ENCODE measurements around the gene XPNPEP1. TPM values are rescaled to one million over a fixed set of nuclear protein-coding genes. Genes with fewer than 3 reads are reported as not detected.

Gene XPNPEP1
- total and polyA plus RNA-seq, 3 experiments from 2014 or later, result 29.7 to 56.1 (median 50.2) TPM

- POLR2A ChIA-PET, result interaction anchor here (0.6 kb wide), 1 partner anchor 293 kb away, joined by 7 read pairs; no protein-coding TSS in a partner anchor
- CTCF ChIA-PET, result interaction anchor here (0.9 kb wide), 1 partner anchor 31 kb away, joined by 4 read pairs; no protein-coding TSS in a partner anchor
These were observed 7.7 kb downstream of the XPNPEP1 start for GRCh38 chr10:109915566-109915965.

GRCh38 chr10:109914966-109915365 is 8.3 kb downstream of the XPNPEP1 start:
- Mint-ChIP-seq H3K36me3 (peaks cover 12 to 24% (median 17%) of the 10 kb centered on the region in 3 donors), H3K27me3 (no peaks in the 10 kb centered on the region), H3K27ac (peak overlapping the region; percentile 59 to 94 (median 82)), H3K4me1 (peaks cover 85 to 92% (median 89%) of the 10 kb centered on the region in 3 donors), H3K9me3 (no peaks in the 10 kb centered on the region), H3K4me3 (peak overlapping the region; percentile 0 to 80 (median 63))
- CTCF ChIA-PET, result interaction anchor here (0.9 kb wide), 1 partner anchor 31 kb away, joined by 4 read pairs; no protein-coding TSS in a partner anchor
- Histone ChIP-seq H3K27ac (ENCODE audit: low read depth, low read length) (peak overlapping the region; percentile 21), H3K36me3 (ENCODE audit: insufficient read depth, low read length) (no peaks in the 10 kb centered on the region), H3K27me3 (ENCODE audit: insufficient read depth, low read length, poor library complexity, severe bottlenecking) (no peaks in the 10 kb centered on the region), H3K9me3 (ENCODE audit: low read length) (no peaks in the 10 kb centered on the region), H3K4me3 (ENCODE audit: low read length) (peak overlapping the region; percentile 6), H3K4me1 (ENCODE audit: insufficient read depth, low read length) (peaks cover 81% of the 10 kb centered on the region)
- POLR2A ChIA-PET, result interaction anchor here (0.6 kb wide), 1 partner anchor 294 kb away, joined by 7 read pairs; no protein-coding TSS in a partner anchor
- peak in 4 of 5 donors; percentile 29 to 64 (median 58) for DNase-seq

More at GRCh38 chr10:109915566-109915965, 7.7 kb downstream of the XPNPEP1 start:
- Mint-ChIP-seq H3K27me3 (no peaks in the 10 kb centered on the region), H3K4me3 (peak overlapping the region in 6 of 7 donors; percentile 6 to 73 (median 58)), H3K9me3 (no peaks in the 10 kb centered on the region), H3K36me3 (peaks cover 12 to 22% (median 17%) of the 10 kb centered on the region in 3 donors), H3K27ac (peak overlapping the region; percentile 58 to 94 (median 78)), H3K4me1 (peaks cover 85 to 92% (median 89%) of the 10 kb centered on the region in 3 donors)
- DNase-seq, result no peak
- Histone ChIP-seq H3K27me3 (ENCODE audit: insufficient read depth, low read length, poor library complexity, severe bottlenecking) (no peaks in the 10 kb centered on the region), H3K4me1 (ENCODE audit: insufficient read depth, low read length) (peaks cover 81% of the 10 kb centered on the region), H3K9me3 (ENCODE audit: low read length) (no peaks in the 10 kb centered on the region), H3K27ac (ENCODE audit: low read depth, low read length) (peak overlapping the region; percentile 21), H3K4me3 (ENCODE audit: low read length) (peak overlapping the region; percentile 6), H3K36me3 (ENCODE audit: insufficient read depth, low read length) (no peaks in the 10 kb centered on the region)

GRCh38 chr10:109913306-109913892 is 9.9 kb downstream of the XPNPEP1 start:
- no peaks in the 10 kb centered on the region for H3K27me3 ChIP-seq (ENCODE audit: insufficient read depth, low read length, poor library complexity, severe bottlenecking)
- Mint-ChIP-seq H3K27ac (peak overlapping the region; percentile 7 to 81 (median 66)), H3K27me3 (no peaks in the 10 kb centered on the region), H3K9me3 (no peaks in the 10 kb centered on the region), H3K36me3 (peaks cover 12 to 28% (median 20%) of the 10 kb centered on the region in 3 donors), H3K4me1 (peaks cover 79 to 84% (median 81%) of the 10 kb centered on the region in 3 donors), H3K4me3 (peak overlapping the region in 1 of 7 donors; percentile 5)
- peaks cover 77% of the 10 kb centered on the region for H3K4me1 ChIP-seq (ENCODE audit: insufficient read depth, low read length)
- ChIA-PET CTCF (interaction anchor here (1.6 to 2.4 kb wide), 3 partner anchors 9 to 29 kb away, joined by 4 to 10 read pairs (median 5); no protein-coding TSS in a partner anchor), POLR2A (interaction anchor here (1.3 kb wide), 1 partner anchor 21 kb away, joined by 4 read pairs; no protein-coding TSS in a partner anchor)
- no peaks in the 10 kb centered on the region for H3K9me3 ChIP-seq (ENCODE audit: low read length)
- DNase-seq, result no peak
- H3K4me3 ChIP-seq (ENCODE audit: low read length), result no peak overlapping the region
- H3K36me3 ChIP-seq (ENCODE audit: insufficient read depth, low read length), result no peaks in the 10 kb centered on the region
- no peak overlapping the region for H3K27ac ChIP-seq (ENCODE audit: low read depth, low read length)

GRCh38 chr10:109912335-109913281 is 10.7 kb downstream of the XPNPEP1 start:
- CTCF ChIA-PET, result interaction anchor here (1.6 to 2.4 kb wide), 3 partner anchors 9 to 29 kb away, joined by 4 to 10 read pairs (median 5); no protein-coding TSS in a partner anchor
- no peak for DNase-seq
- Histone ChIP-seq H3K4me3 (ENCODE audit: low read length) (no peak overlapping the region), H3K4me1 (ENCODE audit: insufficient read depth, low read length) (peaks cover 77% of the 10 kb centered on the region), H3K27ac (ENCODE audit: low read depth, low read length) (no peak overlapping the region), H3K27me3 (ENCODE audit: insufficient read depth, low read length, poor library complexity, severe bottlenecking) (no peaks in the 10 kb centered on the region), H3K36me3 (ENCODE audit: insufficient read depth, low read length) (peaks cover under 1% of the 10 kb centered on the region), H3K9me3 (ENCODE audit: low read length) (no peaks in the 10 kb centered on the region)
- Mint-ChIP-seq H3K27me3 (no peaks in the 10 kb centered on the region), H3K9me3 (no peaks in the 10 kb centered on the region), H3K27ac (peak overlapping the region; percentile 40 to 88 (median 75)), H3K4me1 (peaks cover 80 to 85% (median 83%) of the 10 kb centered on the region in 3 donors), H3K4me3 (peak overlapping the region in 3 of 7 donors; percentile 2 to 24 (median 5)), H3K36me3 (peaks cover 12 to 34% (median 25%) of the 10 kb centered on the region in 3 donors)
- POLR2A ChIA-PET, result no interaction called here

- Histone ChIP-seq H3K4me3 (ENCODE audit: low read length) (no peak overlapping the region), H3K36me3 (ENCODE audit: insufficient read depth, low read length) (peaks cover 5% of the 10 kb centered on the region), H3K27ac (ENCODE audit: low read depth, low read length) (no peak overlapping the region), H3K27me3 (ENCODE audit: insufficient read depth, low read length, poor library complexity, severe bottlenecking) (no peaks in the 10 kb centered on the region), H3K4me1 (ENCODE audit: insufficient read depth, low read length) (peaks cover 75% of the 10 kb centered on the region), H3K9me3 (ENCODE audit: low read length) (no peaks in the 10 kb centered on the region)
- no peaks in the 10 kb centered on the region for H3K27me3 Mint-ChIP-seq
- peaks cover 19 to 41% (median 26%) of the 10 kb centered on the region in 3 donors for H3K36me3 Mint-ChIP-seq
- no peaks in the 10 kb centered on the region for H3K9me3 Mint-ChIP-seq
- CTCF ChIA-PET, result interaction anchor here (2.4 kb wide), 1 partner anchor 28 kb away, joined by 10 read pairs; no protein-coding TSS in a partner anchor
- H3K27ac Mint-ChIP-seq, result peak overlapping the region in 7 of 8 donors; percentile 7 to 88 (median 77)
- no peak for DNase-seq
- POLR2A ChIA-PET, result no interaction called here
- peaks cover 76 to 89% (median 83%) of the 10 kb centered on the region in 3 donors for H3K4me1 Mint-ChIP-seq
- H3K4me3 Mint-ChIP-seq, result peak overlapping the region in 3 of 7 donors; percentile 2 to 33 (median 24)
These were observed 11.4 kb downstream of the XPNPEP1 start for GRCh38 chr10:109911903-109912302.

GRCh38 chr10:109906316-109906715 is 17.0 kb downstream of the XPNPEP1 start:
- no peak overlapping the region for H3K4me3 Mint-ChIP-seq
- Histone ChIP-seq H3K36me3 (ENCODE audit: insufficient read depth, low read length) (peaks cover 11% of the 10 kb centered on the region), H3K4me3 (ENCODE audit: low read length) (no peak overlapping the region), H3K4me1 (ENCODE audit: insufficient read depth, low read length) (peaks cover 48% of the 10 kb centered on the region), H3K9me3 (ENCODE audit: low read length) (no peaks in the 10 kb centered on the region), H3K27me3 (ENCODE audit: insufficient read depth, low read length, poor library complexity, severe bottlenecking) (no peaks in the 10 kb centered on the region), H3K27ac (ENCODE audit: low read depth, low read length) (no peak overlapping the region)
- H3K27ac Mint-ChIP-seq, result peak overlapping the region in 2 of 8 donors; percentile 13 to 38
- peaks cover 0 to 1% of the 10 kb centered on the region in 2 donors for H3K27me3 Mint-ChIP-seq
- no peak for DNase-seq
- no peaks in the 10 kb centered on the region for H3K9me3 Mint-ChIP-seq
- POLR2A ChIA-PET, result no interaction called here
- H3K4me1 Mint-ChIP-seq, result peaks cover 60 to 83% (median 71%) of the 10 kb centered on the region in 3 donors
- CTCF ChIA-PET, result no interaction called here
- peaks cover 28 to 70% (median 30%) of the 10 kb centered on the region in 3 donors for H3K36me3 Mint-ChIP-seq

GRCh38 chr10:109904397-109904796 is 18.9 kb downstream of the XPNPEP1 start:
- peaks cover 11% of the 10 kb centered on the region for H3K36me3 ChIP-seq (ENCODE audit: insufficient read depth, low read length)
- CTCF ChIA-PET, result interaction anchor here (0.6 to 1.3 kb wide), 2 partner anchors 9 to 14 kb away, joined by 3 to 4 read pairs; no protein-coding TSS in a partner anchor

More at GRCh38 chr10:109904397-109904796, 18.9 kb downstream of the XPNPEP1 start:
- Histone ChIP-seq H3K27ac (ENCODE audit: low read depth, low read length) (no peak overlapping the region), H3K4me3 (ENCODE audit: low read length) (no peak overlapping the region), H3K27me3 (ENCODE audit: insufficient read depth, low read length, poor library complexity, severe bottlenecking) (no peaks in the 10 kb centered on the region), H3K4me1 (ENCODE audit: insufficient read depth, low read length) (peaks cover 29% of the 10 kb centered on the region), H3K9me3 (ENCODE audit: low read length) (no peaks in the 10 kb centered on the region)
- H3K4me1 Mint-ChIP-seq, result peaks cover 54 to 80% (median 68%) of the 10 kb centered on the region in 3 donors
- H3K27me3 Mint-ChIP-seq, result peaks cover 0 to 1% of the 10 kb centered on the region in 2 donors
- peaks cover 30 to 74% (median 34%) of the 10 kb centered on the region in 3 donors for H3K36me3 Mint-ChIP-seq
- peak overlapping the region in 7 of 8 donors; percentile 27 to 96 (median 82) for H3K27ac Mint-ChIP-seq
- H3K9me3 Mint-ChIP-seq, result no peaks in the 10 kb centered on the region
- no peak for DNase-seq
- H3K4me3 Mint-ChIP-seq, result peak overlapping the region in 3 of 7 donors; percentile 4 to 53 (median 22)
- POLR2A ChIA-PET, result no interaction called here

All from CD8-positive, alpha-beta memory T cell (primary cell).